ENCODE measurements around the gene MARCKS. TPM values are rescaled to one million over a fixed set of nuclear protein-coding genes. Genes with fewer than 3 reads are reported as not detected.
"Not testable (repeated sequence)": the region's sequence is repeated elsewhere in the genome, so short reads cannot be mapped to it uniquely, and the experiment has no call there.

MARCKS gene
- total RNA-seq, 1 donor from 2014 or later, result 89.0 TPM

- no peak for DNase-seq (ENCODE audit: low read depth)
These were observed 25.3 kb downstream of the MARCKS start for GRCh38 chr6:113882336-113883022.

- DNase-seq (ENCODE audit: low read depth), result no peak
These were observed 26.9 kb downstream of the MARCKS start for GRCh38 chr6:113884011-113884410.

GRCh38 chr6:113886512-113886911 lies 29.4 kb downstream of the MARCKS start:
- no peak for DNase-seq (ENCODE audit: low read depth)

- no peak for DNase-seq (ENCODE audit: low read depth)
These were observed 31.3 kb downstream of the MARCKS start for GRCh38 chr6:113888493-113888892.

GRCh38 chr6:113888956-113889630 lies 31.9 kb downstream of the MARCKS start:
- no peak for DNase-seq (ENCODE audit: low read depth)

GRCh38 chr6:113893451-113893850 lies 36.3 kb downstream of the MARCKS start:
- DNase-seq (ENCODE audit: low read depth), result no peak

- DNase-seq (ENCODE audit: low read depth), result peak; percentile 9
These were observed 36.7 kb downstream of the MARCKS start for GRCh38 chr6:113893866-113894265.

- no peak for DNase-seq (ENCODE audit: low read depth)
These were observed 37.8 kb downstream of the MARCKS start for GRCh38 chr6:113894712-113895674.

GRCh38 chr6:113901482-113901881 lies 44.3 kb downstream of the MARCKS start:
- DNase-seq (ENCODE audit: low read depth), result no peak

- DNase-seq (ENCODE audit: low read depth), result peak; percentile 74
These were observed 46.7 kb downstream of the MARCKS start for GRCh38 chr6:113903666-113904330.

GRCh38 chr6:113907102-113907815 lies 50.1 kb downstream of the MARCKS start:
- no peak for DNase-seq (ENCODE audit: low read depth)

- DNase-seq (ENCODE audit: low read depth), result no peak
These were observed 51.7 kb downstream of the MARCKS start for GRCh38 chr6:113908801-113909200.

GRCh38 chr6:113909224-113909856 lies 52.2 kb downstream of the MARCKS start:
- DNase-seq (ENCODE audit: low read depth), result peak; percentile 79

GRCh38 chr6:113910285-113910684 lies 53.1 kb downstream of the MARCKS start:
- DNase-seq (ENCODE audit: low read depth), result not testable (repeated sequence)

Other genes starting within 250 kb of the MARCKS start
- 59.6 and 67.4 TPM in 2 replicates for gene HDAC2, start 113.8 kb downstream of the MARCKS start, total RNA-seq